HepG2 (cell line): ENCODE data around the gene LRRC27. TPM values are rescaled to one million over a fixed set of nuclear protein-coding genes. Genes with fewer than 3 reads are reported as not detected.
A peak's percentile ranks its signal among the peaks of the same experiment; 100 is the strongest.

Source experiments
- BHLHE40 ChIP-seq: IDR thresholded peaks from 2 replicates; pipeline ENCODE4 v1.6.1; 2011; ENCODE audit warnings: low read length, improper control_type of control experiment
- CAMTA2 ChIP-seq: sonication (generic); formaldehyde crosslinking; IDR thresholded peaks from 2 replicates; pipeline ENCODE4 v1.4.0; 2020; ENCODE audit warnings: mild to moderate bottlenecking, missing genetic modification reagents, borderline replicate concordance
- CREB3 ChIP-seq: sonication (generic); formaldehyde crosslinking; IDR thresholded peaks from 2 replicates; pipeline ENCODE4 v1.5.0; 2020; ENCODE audit warnings: missing genetic modification reagents
- ELF3 ChIP-seq: IDR thresholded peaks from 2 replicates; pipeline ENCODE4 v1.6.1; 2016; ENCODE audit warnings: missing genetic modification reagents, missing compliant biosample characterization
- EP300 ChIP-seq, 3 experiments: sonication (generic) in 1 of 3; formaldehyde crosslinking in 1 of 3; IDR thresholded peaks; 2 replicates each; pipeline versions ENCODE4 v1.5.1 to v1.6.1; 2011 to 2020; ENCODE audit warnings: low read depth in 2 of 3, low read length in 2 of 3, borderline replicate concordance in 1 of 3, improper control_type of control experiment in 1 of 3, mild to moderate bottlenecking in 1 of 3, missing genetic modification reagents in 1 of 3, moderate library complexity in 1 of 3
- GATAD1 ChIP-seq: IDR thresholded peaks from 2 replicates; pipeline ENCODE4 v1.6.1; 2016; ENCODE audit warnings: missing genetic modification reagents, missing compliant biosample characterization
- KLF11 ChIP-seq: IDR thresholded peaks from 2 replicates; pipeline ENCODE4 v1.6.1; 2016; ENCODE audit warnings: missing compliant biosample characterization
- MAZ ChIP-seq, 2 experiments: sonication (generic) in 1 of 2; formaldehyde crosslinking in 1 of 2; IDR thresholded peaks; 2 replicates each; pipeline versions ENCODE4 v1.5.0 to v1.6.1; 2012 to 2020; ENCODE audit warnings: low read depth in 2 of 2, mild to moderate bottlenecking in 2 of 2, borderline replicate concordance in 1 of 2, improper control_type of control experiment in 1 of 2, low read length in 1 of 2, missing genetic modification reagents in 1 of 2, moderate library complexity in 1 of 2
- MTA3 ChIP-seq: sonication (generic); formaldehyde crosslinking; IDR thresholded peaks from 2 replicates; pipeline ENCODE4 v1.4.0; 2020; ENCODE audit warnings: missing genetic modification reagents
- PRDM4 ChIP-seq: sonication (generic); formaldehyde crosslinking; IDR thresholded peaks from 2 replicates; pipeline ENCODE4 v1.9.0; 2021; ENCODE audit warnings: missing genetic modification reagents, borderline replicate concordance
- SAP130 ChIP-seq: IDR thresholded peaks from 2 replicates; pipeline ENCODE4 v1.6.1; 2016; ENCODE audit warnings: low read depth
- SKIL ChIP-seq: sonication (generic); formaldehyde crosslinking; IDR thresholded peaks from 2 replicates; pipeline ENCODE4 v1.8.0; 2022; ENCODE audit warnings: missing genetic modification reagents, mild to moderate bottlenecking, moderate library complexity, borderline replicate concordance
- SMAD1 ChIP-seq: sonication (generic); formaldehyde crosslinking; IDR thresholded peaks from 2 replicates; pipeline ENCODE4 v1.4.0; 2020; ENCODE audit warnings: missing genetic modification reagents, low read depth, mild to moderate bottlenecking, borderline replicate concordance
- SMC3 ChIP-seq: IDR thresholded peaks from 2 replicates; pipeline ENCODE4 v1.6.1; 2011; ENCODE audit warnings: low read length, improper control_type of control experiment
- TGIF2 ChIP-seq: IDR thresholded peaks from 2 replicates; pipeline ENCODE4 v1.6.1; 2016; ENCODE audit warnings: control low read depth, missing compliant biosample characterization
- ZNF605 ChIP-seq: sonication (generic); formaldehyde crosslinking; IDR thresholded peaks from 2 replicates; pipeline ENCODE4 v1.8.0; 2022; ENCODE audit warnings: mild to moderate bottlenecking, missing genetic modification reagents
- ZNF710 ChIP-seq: sonication (generic); formaldehyde crosslinking; IDR thresholded peaks from 2 replicates; pipeline ENCODE4 v1.5.0; 2020; ENCODE audit warnings: mild to moderate bottlenecking, missing genetic modification reagents, borderline replicate concordance
- ZNF781 ChIP-seq: sonication (generic); formaldehyde crosslinking; IDR thresholded peaks from 2 replicates; pipeline ENCODE4 v1.5.1; 2020; ENCODE audit warnings: borderline replicate concordance, mild to moderate bottlenecking, missing genetic modification reagents; ENCODE audit errors: not compliant biosample characterization
- polyA plus RNA-seq, 8 experiments: library from polyadenylated mRNA; depleted of rRNA in 3 of 8; stranded (reverse) in 7 of 8; unstranded in 1 of 8; fragments of >200 nt; fragmentation: Illumina TruSeq in 4 of 8; extraction: Trizol in 4 of 8; gene quantifications; 2 replicates each; pipeline versions ENCODE4 v1.2.1 to v1.2.3, GENCODE V29; 2011 to 2016; ENCODE audit warnings: low read depth in 4 of 8, missing spikeins in 1 of 8, mixed read lengths in 1 of 8; ENCODE audit not compliant: insufficient read depth in 1 of 8
- total RNA-seq, 5 experiments: library from RNA; depleted of rRNA; stranded (reverse); fragments of >200 nt; fragmentation: Illumina TruSeq; extraction: Trizol; gene quantifications; 2 replicates each; pipeline ENCODE4 v1.2.3, GENCODE V29; 2016; ENCODE audit warnings: low read depth in 1 of 5

Gene LRRC27
- total and polyA plus RNA-seq, 2 of the 13 experiments (the other 11 are each of a cell fraction or from before 2014, with no cell fraction given), result 4.2 to 4.6 TPM

- TF ChIP-seq EP300 (IDR thresholded peaks at IDR 0.05; ENCODE audit: low read depth in 2 of 2, low read length in 2 of 2) (no peak), EP300 (CRISPR knock-in tag; IDR thresholded peaks at IDR 0.05; ENCODE audit: borderline replicate concordance) (no peak), GATAD1 (CRISPR knock-in tag) (0 out of 2 replicates have a peak, but pooled peaks have one; percentile 25), PRDM4 (CRISPR knock-in tag) (no peak), MAZ (IDR thresholded peaks at IDR 0.05; ENCODE audit: borderline replicate concordance, low read depth, low read length) (no peak), MAZ (CRISPR knock-in tag; IDR thresholded peaks at IDR 0.05; ENCODE audit: low read depth) (no peak), TGIF2 (CRISPR knock-in tag) (0 out of 2 replicates have a peak, but pooled peaks have one; percentile 47), SKIL (CRISPR knock-in tag) (no peak), SMAD1 (no peak), CAMTA2 (CRISPR knock-in tag) (no peak), ELF3 (CRISPR knock-in tag) (0 out of 2 replicates have a peak, but pooled peaks have one; percentile 37), MTA3 (no peak), KLF11 (CRISPR knock-in tag) (0 out of 2 replicates have a peak, but pooled peaks have one; percentile 32), SAP130 (CRISPR knock-in tag) (0 out of 2 replicates have a peak, but pooled peaks have one; percentile 24), ZNF605 (peak; percentile 68; the same call in 1 of the 2 replicates), SMC3 (no peak), BHLHE40 (no peak), CREB3 (CRISPR knock-in tag) (no peak), ZNF781 (CRISPR knock-in tag) (no peak), ZNF710 (CRISPR knock-in tag) (no peak)
Observed at GRCh38 chr10:132294561-132295318, 37.3 kb upstream of the LRRC27 start (continued).
